Measurements from ENCODE around the gene PCSK4.
A peak's percentile ranks its signal among the peaks of the same experiment; 100 is the strongest.

The PCSK4 gene

DNA sequence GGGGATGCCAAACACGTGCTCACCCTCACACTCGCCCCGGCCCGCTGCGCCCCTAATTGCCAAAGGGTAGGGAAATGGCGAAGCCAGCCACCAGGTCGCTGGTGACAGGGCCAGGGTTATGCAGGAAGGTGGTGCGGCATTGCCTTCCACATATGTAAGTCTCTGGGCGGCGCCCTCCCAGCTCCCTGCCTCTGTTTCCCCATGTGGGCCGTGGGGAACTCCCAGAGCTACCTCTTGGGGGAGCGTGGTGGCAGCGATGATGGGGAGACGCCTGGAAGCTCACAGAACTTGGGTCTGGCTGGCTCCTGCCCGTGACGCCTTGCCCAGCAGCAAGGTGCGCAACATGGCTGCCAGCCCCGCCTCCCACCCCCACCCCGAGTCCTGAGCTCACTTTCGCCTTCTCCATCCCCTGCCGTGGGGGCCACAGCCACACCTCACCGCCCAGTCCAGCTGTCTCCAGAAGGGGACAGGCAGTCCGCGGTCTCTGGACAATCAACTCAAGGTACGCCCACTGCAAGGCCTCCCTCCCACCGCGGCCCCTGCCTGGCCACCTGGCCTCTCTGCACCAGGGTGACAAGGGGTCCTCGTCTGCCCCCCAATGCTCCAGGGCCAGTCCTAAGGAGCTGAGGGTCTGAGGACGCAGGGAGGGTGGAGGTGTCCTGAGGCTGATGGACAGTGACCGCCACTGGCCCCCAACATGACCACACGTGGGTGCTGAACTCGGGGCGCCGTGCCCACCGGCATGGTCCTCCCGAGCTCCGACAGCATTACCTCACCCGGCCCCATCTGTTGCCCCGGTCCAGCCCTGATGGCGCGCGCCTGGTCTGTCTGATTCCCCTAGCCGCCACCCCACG is 17.7 kb downstream of the PCSK4 start:
- TF ChIP-seq CTCF (IDR thresholded peaks at IDR 0.05; ENCODE audit: low read depth, low read length, missing control alignments): no peak
- no peak overlapping the region for H3K4me3 ChIP-seq (ENCODE audit: low read depth, low read length)
- no peak for DNase-seq (ENCODE audit: low read depth)
- in situ Hi-C loops (cut with HindIII; ENCODE audit: low sequenced_read_pairs): no loop called here

DNA sequence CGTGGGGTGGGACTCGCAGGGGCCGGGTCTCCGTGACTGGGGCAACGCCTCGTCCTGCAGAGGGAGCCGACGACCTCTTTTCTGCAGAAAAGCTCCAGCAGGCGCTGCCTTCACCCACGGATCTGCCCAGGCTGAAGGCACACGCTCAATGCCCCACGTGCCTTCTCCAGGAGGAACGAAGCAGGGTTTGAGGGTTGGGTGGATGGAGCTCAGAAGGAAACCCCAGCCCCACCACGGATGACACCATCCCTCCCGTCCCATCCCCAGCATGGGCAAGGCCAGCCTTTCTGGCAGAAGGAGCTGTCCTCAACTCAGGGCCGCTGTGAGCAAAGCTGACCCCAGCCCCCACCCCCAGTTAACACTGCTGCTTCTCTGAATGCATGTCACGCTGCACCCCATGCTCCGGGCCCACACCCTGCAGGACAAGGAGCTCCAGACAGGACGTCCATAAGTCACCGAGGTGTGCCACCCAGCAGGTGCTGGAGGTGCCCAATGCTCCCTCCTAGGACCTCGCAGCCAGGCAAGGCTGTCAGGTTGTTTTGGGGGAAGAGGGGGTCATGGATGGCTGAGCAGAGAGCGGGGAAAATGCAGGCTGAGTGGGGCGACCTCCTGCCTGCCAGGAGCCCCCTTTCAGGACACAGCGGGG is 18.5 kb downstream of the PCSK4 start:
- H3K4me3 ChIP-seq (ENCODE audit: low read depth, low read length): no peak overlapping the region
- DNase-seq (ENCODE audit: low read depth): no peak

DNA sequence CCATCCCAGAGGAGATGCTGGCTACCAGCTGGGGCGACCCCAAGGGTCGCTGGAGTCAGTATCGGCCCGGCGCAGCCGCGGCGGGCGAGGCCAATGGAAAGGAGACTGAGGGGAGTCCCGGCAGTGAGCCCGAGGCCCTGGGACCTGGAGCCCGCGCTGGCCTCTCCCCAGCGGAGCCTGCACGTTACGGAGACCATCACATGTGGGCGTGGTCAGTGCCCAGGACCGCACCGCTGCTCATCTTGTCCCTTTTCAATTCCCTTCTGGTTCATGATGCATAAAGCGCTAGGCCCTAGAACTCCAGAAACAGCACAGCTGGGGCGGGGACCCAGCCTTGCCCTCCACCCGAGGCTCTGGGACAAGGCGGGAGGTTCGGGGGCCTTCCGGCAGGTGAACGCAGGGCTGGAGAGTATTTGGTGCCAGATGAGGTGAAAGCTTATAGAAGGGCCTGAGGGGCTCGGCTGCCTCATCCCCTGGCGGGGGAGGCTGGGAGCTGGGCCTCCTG is 19.1 kb downstream of the PCSK4 start:
- H3K4me3 ChIP-seq (ENCODE audit: low read depth, low read length): peak overlapping the region; percentile 14
- no peak for DNase-seq (ENCODE audit: low read depth)
- TF ChIP-seq CTCF (IDR thresholded peaks at IDR 0.05; ENCODE audit: low read depth, low read length, missing control alignments): no peak
- in situ Hi-C loops (cut with HindIII; ENCODE audit: low sequenced_read_pairs): no loop called here

More for the DNA sequence above, 18.5 kb downstream of the PCSK4 start:
- in situ Hi-C loops (cut with HindIII; ENCODE audit: low sequenced_read_pairs): no loop called here
- peak; percentile 3 for TF ChIP-seq CTCF (IDR thresholded peaks at IDR 0.05; ENCODE audit: low read depth, low read length, missing control alignments)

DNA sequence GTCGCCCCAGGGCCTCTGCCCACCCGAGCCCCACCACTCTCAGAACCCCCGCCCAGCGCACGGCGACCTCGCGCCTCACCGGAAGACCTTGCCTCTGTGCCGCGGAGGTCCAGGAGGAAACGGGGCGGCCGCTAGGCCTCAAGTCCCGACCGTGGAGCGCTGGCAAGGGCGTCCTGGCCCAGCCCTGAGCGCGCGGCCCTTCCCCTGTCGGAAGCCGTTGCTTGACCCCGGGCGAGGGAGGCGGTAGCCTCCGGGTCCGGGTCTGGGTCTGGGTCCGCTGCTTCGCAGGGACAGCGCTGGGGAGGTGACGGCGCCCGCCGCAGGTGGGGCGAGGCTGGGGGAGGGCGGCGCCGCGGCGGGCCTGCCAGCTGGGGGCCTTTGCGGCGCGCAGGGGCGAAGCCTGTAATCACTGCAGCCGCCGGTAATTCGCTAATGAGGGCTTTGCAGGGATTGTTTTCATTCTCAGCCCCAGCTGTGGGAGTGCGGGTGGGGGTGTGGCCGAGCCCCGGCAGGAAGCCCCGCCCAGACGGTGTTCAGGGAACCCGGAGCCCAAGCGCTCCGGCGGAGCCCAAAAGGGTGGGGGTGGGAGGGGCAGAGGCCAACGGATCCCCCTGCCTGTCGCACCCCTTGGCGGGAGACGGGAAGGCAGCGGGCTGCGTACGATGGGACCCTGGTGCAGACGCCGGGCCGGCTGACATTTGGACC is 19.7 kb downstream of the PCSK4 start:
- peak overlapping the region; percentile 14 for H3K4me3 ChIP-seq (ENCODE audit: low read depth, low read length)
- in situ Hi-C loops (cut with HindIII; ENCODE audit: low sequenced_read_pairs): no loop called here
- DNase-seq (ENCODE audit: low read depth): no peak
- TF ChIP-seq CTCF (IDR thresholded peaks at IDR 0.05; ENCODE audit: low read depth, low read length, missing control alignments): no peak

- in situ Hi-C loops (cut with HindIII; ENCODE audit: low sequenced_read_pairs): no loop called here
- no peak for DNase-seq (ENCODE audit: low read depth)
- no peak for TF ChIP-seq CTCF (IDR thresholded peaks at IDR 0.05; ENCODE audit: low read depth, low read length, missing control alignments)
- H3K4me3 ChIP-seq (ENCODE audit: low read depth, low read length): peak overlapping the region; percentile 2
Observed at GRCh38 chr19:1470055-1470304, 20.2 kb downstream of the PCSK4 start.

GRCh38 chr19:1469255-1470054 is 20.7 kb downstream of the PCSK4 start:
- in situ Hi-C loops (cut with HindIII; ENCODE audit: low sequenced_read_pairs): no loop called here
- DNase-seq (ENCODE audit: low read depth): no peak
- H3K4me3 ChIP-seq (ENCODE audit: low read depth, low read length): no peak overlapping the region
- TF ChIP-seq CTCF (IDR thresholded peaks at IDR 0.05; ENCODE audit: low read depth, low read length, missing control alignments): no peak
